K562 (cell line): ENCODE data around the gene DLX2. TPM values are rescaled to one million over a fixed set of nuclear protein-coding genes. Genes with fewer than 3 reads are reported as not detected.

Experiments
- CREB1 ChIP-seq, 2 experiments: sonication (generic) in 1 of 2; formaldehyde crosslinking in 1 of 2; IDR thresholded peaks; 2 replicates each; pipeline versions ENCODE4 v1.6.1 to v1.8.0; 2012 to 2022; ENCODE audit warnings: inconsistent platforms in 1 of 2, mild to moderate bottlenecking in 1 of 2, missing genetic modification reagents in 1 of 2, moderate library complexity in 1 of 2
- GATA2 ChIP-seq: sonication (generic); formaldehyde crosslinking; IDR thresholded peaks from 2 replicates; pipeline ENCODE4 v1.4.0; 2020; ENCODE audit warnings: mild to moderate bottlenecking, missing genetic modification reagents
- GTF2E2 ChIP-seq: fragments of 200-800 bp; sonication (Bioruptor generic); IDR thresholded peaks from 2 replicates; pipeline ENCODE4 v1.6.1; 2016; ENCODE audit warnings: missing genetic modification characterization, missing compliant biosample characterization
- KAT7 ChIP-seq: sonication (generic); formaldehyde crosslinking; IDR thresholded peaks from 2 replicates; pipeline ENCODE4 v1.8.0; 2022; ENCODE audit warnings: missing genetic modification reagents, mild to moderate bottlenecking, borderline replicate concordance
- MYC ChIP-seq, 2 experiments: fragments of 250-450 bp in 1 of 2; sonication (Bioruptor Pico) in 1 of 2; IDR thresholded peaks; 2 replicates each; pipeline versions ENCODE4 v1.5.1 to v1.6.1; 2012 to 2021; ENCODE audit warnings: low read depth in 2 of 2, borderline replicate concordance in 1 of 2, improper control_type of control experiment in 1 of 2, low read length in 1 of 2, mild to moderate bottlenecking in 1 of 2, moderate library complexity in 1 of 2
- NR1H2 ChIP-seq: sonication (generic); formaldehyde crosslinking; IDR thresholded peaks from 2 replicates; pipeline ENCODE4 v1.4.0; 2020; ENCODE audit warnings: mild to moderate bottlenecking, missing genetic modification reagents
- NRF1 ChIP-seq, 2 experiments: fragments of 450-650 bp; IDR thresholded peaks in 1 of 2; conservative IDR thresholded peaks in 1 of 2; 2 replicates each; pipeline ENCODE4 v1.6.1; 2014; ENCODE audit warnings: mild to moderate bottlenecking in 2 of 2
- OTX1 ChIP-seq: fragments of 450-650 bp; formaldehyde crosslinking; IDR thresholded peaks from 2 replicates; pipeline ENCODE4 v1.4.0; 2022; ENCODE audit warnings: mild to moderate bottlenecking
- PTRF ChIP-seq: fragments of 450-650 bp; IDR thresholded peaks from 2 replicates; pipeline ENCODE4 v1.6.1; 2016; ENCODE audit warnings: mild to moderate bottlenecking, missing genetic modification characterization, missing compliant biosample characterization
- SMARCB1 ChIP-seq: IDR thresholded peaks from 2 replicates; pipeline ENCODE4 v1.6.1; 2011; ENCODE audit warnings: improper control_type of control experiment, low read depth; ENCODE audit not compliant: insufficient read length
- ZNF592 ChIP-seq: fragments of 450-650 bp; IDR thresholded peaks from 2 replicates; pipeline ENCODE4 v1.6.1; 2017; ENCODE audit warnings: antibody characterized with exemption, mild to moderate bottlenecking
- ZNF766 ChIP-seq: fragments of 200-800 bp; sonication (Bioruptor generic); conservative IDR thresholded peaks from 2 replicates; pipeline ENCODE4 v1.6.1; 2016; ENCODE audit warnings: missing genetic modification characterization, missing compliant biosample characterization
- polyA plus RNA-seq, 8 experiments: library from polyadenylated mRNA; depleted of rRNA in 4 of 8; stranded (reverse) in 5 of 8; unstranded in 3 of 8; fragments of >200 nt; fragmentation: Nextera tagmentation in 2 of 8; fragmentation: Illumina TruSeq in 1 of 8; extraction: Ambion mirVana in 2 of 8; extraction: Trizol in 1 of 8; gene quantifications; 2 replicates each; pipeline versions ENCODE4 v1.2.1 to v1.2.3, GENCODE V29; 2011 to 2014; ENCODE audit warnings: inconsistent platforms in 1 of 8, missing spikeins in 1 of 8
- total RNA-seq, 7 experiments: library from RNA; depleted of rRNA in 6 of 7; stranded (reverse); fragments of >200 nt in 6 of 7; fragmentation: Illumina TruSeq in 2 of 7; extraction: Trizol in 2 of 7; gene quantifications; 2 replicates each; pipeline versions ENCODE4 v1.2.1 to v1.2.3, GENCODE V29; 2011 to 2021; ENCODE audit warnings: low replicate concordance in 1 of 7
- TF ChIP-seq, protein P1 (sequence below): fragments of 450-650 bp; IDR thresholded peaks from 2 replicates; pipeline ENCODE4 v1.6.1; 2018; ENCODE audit not compliant: partially characterized antibody

Gene DLX2
- total and polyA plus RNA-seq, 9 of the 15 experiments (the other 6 are each of a cell fraction or from before 2014, with no cell fraction given), result 0.14 to 4.3 (median 0.86) TPM

- TF ChIP-seq ZNF592 (0 out of 2 replicates have a peak, but pooled peaks have one; percentile 43), KAT7 (CRISPR knock-in tag) (no peak), GTF2E2 (tag) (peak; percentile 45; the same call in 1 of the 2 replicates), CREB1 (IDR thresholded peaks at IDR 0.05) (peak; percentile 19; the same call in 1 of the 2 replicates), CREB1 (CRISPR knock-in tag; IDR thresholded peaks at IDR 0.05) (0 out of 2 replicates have a peak, but pooled peaks have one; percentile 61), OTX1 (CRISPR knock-in tag) (no peak), NRF1 (conservative IDR thresholded peaks at IDR 0.05 in 1 of 2, IDR thresholded peaks at IDR 0.05 in 1 of 2) (peak in 1 of 2 experiments; percentile 41; a peak in 3 of 4 replicates), MYC (IDR thresholded peaks at IDR 0.05; ENCODE audit: low read depth, low read length) (0 out of 2 replicates have a peak, but pooled peaks have one; percentile 11), MYC (CRISPR knock-in tag; IDR thresholded peaks at IDR 0.05; ENCODE audit: borderline replicate concordance, low read depth) (no peak), ZNF766 (CRISPR knock-in tag) (no peak), NR1H2 (0 out of 2 replicates have a peak, but pooled peaks have one; percentile 59), PTRF (tag) (no peak), GATA2 (CRISPR knock-in tag) (no peak), SMARCB1 (no peak)
- TF ChIP-seq, protein P1, sequence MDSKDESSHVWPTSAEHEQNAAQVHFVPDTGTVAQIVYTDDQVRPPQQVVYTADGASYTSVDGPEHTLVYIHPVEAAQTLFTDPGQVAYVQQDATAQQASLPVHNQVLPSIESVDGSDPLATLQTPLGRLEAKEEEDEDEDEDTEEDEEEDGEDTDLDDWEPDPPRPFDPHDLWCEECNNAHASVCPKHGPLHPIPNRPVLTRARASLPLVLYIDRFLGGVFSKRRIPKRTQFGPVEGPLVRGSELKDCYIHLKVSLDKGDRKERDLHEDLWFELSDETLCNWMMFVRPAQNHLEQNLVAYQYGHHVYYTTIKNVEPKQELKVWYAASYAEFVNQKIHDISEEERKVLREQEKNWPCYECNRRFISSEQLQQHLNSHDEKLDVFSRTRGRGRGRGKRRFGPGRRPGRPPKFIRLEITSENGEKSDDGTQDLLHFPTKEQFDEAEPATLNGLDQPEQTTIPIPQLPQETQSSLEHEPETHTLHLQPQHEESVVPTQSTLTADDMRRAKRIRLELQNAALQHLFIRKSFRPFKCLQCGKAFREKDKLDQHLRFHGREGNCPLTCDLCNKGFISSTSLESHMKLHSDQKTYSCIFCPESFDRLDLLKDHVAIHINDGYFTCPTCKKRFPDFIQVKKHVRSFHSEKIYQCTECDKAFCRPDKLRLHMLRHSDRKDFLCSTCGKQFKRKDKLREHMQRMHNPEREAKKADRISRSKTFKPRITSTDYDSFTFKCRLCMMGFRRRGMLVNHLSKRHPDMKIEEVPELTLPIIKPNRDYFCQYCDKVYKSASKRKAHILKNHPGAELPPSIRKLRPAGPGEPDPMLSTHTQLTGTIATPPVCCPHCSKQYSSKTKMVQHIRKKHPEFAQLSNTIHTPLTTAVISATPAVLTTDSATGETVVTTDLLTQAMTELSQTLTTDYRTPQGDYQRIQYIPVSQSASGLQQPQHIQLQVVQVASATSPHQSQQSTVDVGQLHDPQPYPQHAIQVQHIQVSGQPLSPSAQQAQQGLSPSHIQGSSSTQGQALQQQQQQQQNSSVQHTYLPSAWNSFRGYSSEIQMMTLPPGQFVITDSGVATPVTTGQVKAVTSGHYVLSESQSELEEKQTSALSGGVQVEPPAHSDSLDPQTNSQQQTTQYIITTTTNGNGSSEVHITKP, result peak; percentile 70
These were observed 17.1 kb downstream of the DLX2 start, which contains the start of gene DLX1 (continued) for GRCh38 chr2:172085460-172086159.
